DMS 273 treated with DMSO at 0.1 percent for 48 hours (cell line): ENCODE measurements around the gene KLHL35.

Experiments used
- DNase-seq: peaks from one replicate; lab custom pipeline; 2025; lab: John Stamatoyannopoulos, UW

KLHL35 gene, protein sequence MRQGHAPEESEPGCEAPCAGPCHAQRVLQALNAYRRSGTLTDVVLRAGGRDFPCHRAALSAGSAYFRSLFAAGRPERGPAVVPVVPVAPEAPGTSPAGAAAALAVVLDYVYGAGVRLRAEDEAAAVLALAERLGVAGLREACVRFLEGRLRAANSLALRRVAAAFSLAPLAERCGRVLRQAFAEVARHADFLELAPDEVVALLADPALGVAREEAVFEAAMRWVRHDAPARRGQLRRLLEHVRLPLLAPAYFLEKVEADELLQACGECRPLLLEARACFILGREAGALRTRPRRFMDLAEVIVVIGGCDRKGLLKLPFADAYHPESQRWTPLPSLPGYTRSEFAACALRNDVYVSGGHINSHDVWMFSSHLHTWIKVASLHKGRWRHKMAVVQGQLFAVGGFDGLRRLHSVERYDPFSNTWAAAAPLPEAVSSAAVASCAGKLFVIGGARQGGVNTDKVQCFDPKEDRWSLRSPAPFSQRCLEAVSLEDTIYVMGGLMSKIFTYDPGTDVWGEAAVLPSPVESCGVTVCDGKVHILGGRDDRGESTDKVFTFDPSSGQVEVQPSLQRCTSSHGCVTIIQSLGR

GRCh38 chr11:75432911-75433321, at the start of gene KLHL35:
TSS of gene KLHL35 (minus strand) at chr11:75433203. CDS start at chr11:75430629, 2,574 bp downstream.
- DNase-seq, result no peak

DNA sequence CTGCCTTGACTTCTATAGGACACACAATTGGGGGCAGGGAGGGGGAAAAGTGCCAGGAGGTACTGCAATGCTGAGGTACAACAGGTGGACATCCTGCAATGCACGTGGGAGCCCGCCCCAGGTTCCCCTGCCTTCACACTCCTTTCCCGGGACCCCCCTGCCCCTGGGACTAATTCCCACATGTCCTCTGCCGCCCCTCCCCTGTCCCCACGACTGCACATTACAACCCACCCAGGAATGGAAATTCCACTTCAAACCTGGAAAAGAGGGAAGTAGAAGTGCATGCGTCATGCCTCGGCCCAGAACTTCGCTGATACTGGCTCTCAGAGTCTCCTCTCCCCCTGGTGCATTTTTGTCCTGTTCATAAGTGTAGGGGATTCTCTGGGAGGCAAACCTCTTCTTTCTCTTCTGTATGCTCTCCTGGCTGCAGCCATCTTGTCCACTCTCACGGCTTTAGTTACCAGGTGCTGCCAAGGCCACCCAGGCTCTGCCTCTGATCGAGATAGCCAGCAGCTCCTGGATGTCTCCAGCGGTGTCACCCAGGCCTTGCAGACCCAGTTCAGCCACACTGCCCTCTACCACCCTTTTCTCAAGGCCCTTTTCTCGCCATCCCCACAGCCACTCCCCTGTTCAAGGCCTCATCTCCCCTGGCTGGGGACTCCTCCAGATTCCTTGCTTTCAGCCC, 49.1 kb upstream of the KLHL35 start:
- DNase-seq, result no peak

DNA sequence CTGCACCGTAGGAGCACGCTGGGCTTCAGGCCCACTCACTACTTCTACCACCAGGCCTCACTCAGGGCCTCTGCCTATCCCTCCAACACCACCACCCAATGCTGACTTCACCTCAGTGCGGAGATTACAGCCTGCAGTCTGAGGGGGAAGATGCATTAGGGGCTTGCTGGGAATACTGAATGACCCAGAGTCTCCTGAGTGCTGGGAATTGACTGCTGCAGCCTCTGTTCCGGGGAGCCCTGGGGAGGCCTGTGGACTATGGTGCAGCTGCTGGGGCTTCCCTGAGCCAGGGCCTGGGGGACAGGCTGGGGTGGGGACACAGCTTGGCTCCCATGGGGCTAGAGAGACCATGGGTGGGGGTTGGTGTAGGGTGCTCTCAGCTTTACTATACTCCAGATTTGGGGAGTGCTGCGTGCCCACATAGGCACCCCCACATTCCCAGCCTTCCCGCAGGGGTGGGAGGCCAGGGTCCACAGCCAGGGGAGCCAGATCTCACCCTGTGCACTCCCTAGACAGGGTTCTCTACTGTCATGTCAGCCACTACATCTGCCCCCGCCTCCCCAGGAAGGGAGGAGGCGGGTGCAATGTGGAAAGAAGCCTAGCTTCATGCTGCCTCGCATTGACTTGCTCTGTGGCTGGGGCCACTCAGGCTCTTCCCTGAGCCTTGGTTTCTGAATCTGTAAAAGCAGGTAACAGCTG, 48.4 kb upstream of the KLHL35 start:
- no peak for DNase-seq

- DNase-seq, result no peak
Observed at GRCh38 chr11:75480185-75481175, 47.5 kb upstream of the KLHL35 start.

DNA sequence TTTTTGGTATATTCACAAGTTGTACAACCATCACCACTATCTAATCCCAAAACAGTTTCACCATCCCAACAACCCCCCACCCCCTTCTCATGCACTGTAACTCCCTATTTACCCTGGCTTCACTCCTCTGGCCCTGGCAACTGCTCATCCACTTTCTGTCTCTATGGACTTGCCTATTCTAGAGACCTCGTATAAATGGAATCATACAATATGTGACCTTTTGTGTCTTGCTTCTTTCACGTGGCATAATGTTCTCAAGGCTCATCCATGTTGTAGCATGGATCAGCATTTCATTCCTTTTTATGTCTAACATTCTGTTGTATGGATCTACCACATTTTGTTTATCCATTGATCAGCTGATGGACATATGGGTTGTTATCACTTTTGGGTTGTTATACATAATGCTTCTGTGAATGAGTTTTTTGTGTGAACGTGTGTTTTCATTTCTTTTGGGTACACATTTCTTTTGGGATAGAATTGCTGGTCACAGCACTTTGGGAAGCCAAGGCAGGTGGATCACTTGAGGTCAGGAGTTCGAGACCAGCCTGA, 46.7 kb upstream of the KLHL35 start:
- DNase-seq, result no peak

DNA sequence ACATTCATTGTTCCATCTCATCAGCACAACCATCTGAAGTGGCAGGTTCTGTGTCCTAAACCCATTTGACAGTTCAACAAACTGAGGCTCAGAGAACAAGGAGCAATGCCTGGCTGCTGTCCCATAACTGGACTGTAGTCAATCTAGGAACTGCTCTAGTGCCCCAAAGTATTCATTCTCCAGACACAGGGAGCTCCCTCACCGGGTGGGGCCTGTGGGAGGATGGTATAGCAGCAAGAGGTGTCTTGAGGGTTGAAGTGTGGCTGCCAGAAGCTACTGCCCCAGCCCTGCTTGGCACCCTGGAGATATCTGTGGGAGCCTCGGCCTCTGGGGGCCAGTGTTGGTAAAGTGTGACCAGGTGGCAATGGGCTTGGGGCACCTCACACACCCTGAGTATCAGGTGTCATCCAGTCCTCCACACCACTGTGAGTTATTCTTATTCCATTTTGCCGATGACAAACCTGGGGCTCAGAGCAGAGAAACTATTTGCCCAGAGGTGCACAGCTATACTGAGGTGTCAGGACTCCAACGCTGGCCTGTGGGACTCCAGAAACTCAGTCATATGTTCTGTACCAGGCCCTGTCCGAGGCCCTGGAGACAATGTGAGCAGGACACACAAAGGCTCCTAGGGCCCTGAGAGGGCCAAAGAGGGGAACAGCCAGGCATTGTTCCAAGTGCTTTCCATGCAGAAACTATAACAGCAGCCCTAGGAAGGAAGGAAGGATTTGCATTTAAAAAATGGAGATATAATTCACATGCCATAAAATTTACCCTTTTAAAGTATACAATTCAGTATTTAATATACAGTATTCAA, 46.0 kb upstream of the KLHL35 start:
- no peak for DNase-seq

DNA sequence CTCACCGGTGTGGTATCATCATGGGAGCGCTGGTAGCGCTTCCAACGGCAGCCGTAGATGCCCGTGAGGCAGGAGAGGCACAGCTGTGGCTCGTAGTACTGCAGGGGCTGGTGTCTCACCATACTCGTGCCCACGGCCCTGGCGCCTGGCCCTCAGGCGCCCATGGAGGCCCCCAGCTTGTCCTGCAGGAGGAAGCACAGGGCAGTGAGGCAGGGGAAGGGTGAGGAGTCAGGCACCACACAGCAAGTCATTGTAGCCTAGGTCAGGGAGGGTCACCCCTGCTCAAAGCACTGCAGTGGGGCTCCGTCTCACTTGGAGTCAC, 44.6 kb upstream of the KLHL35 start:
- DNase-seq, result no peak

- no peak for DNase-seq
Observed at GRCh38 chr11:75476739-75477613, 44.0 kb upstream of the KLHL35 start.

DNA sequence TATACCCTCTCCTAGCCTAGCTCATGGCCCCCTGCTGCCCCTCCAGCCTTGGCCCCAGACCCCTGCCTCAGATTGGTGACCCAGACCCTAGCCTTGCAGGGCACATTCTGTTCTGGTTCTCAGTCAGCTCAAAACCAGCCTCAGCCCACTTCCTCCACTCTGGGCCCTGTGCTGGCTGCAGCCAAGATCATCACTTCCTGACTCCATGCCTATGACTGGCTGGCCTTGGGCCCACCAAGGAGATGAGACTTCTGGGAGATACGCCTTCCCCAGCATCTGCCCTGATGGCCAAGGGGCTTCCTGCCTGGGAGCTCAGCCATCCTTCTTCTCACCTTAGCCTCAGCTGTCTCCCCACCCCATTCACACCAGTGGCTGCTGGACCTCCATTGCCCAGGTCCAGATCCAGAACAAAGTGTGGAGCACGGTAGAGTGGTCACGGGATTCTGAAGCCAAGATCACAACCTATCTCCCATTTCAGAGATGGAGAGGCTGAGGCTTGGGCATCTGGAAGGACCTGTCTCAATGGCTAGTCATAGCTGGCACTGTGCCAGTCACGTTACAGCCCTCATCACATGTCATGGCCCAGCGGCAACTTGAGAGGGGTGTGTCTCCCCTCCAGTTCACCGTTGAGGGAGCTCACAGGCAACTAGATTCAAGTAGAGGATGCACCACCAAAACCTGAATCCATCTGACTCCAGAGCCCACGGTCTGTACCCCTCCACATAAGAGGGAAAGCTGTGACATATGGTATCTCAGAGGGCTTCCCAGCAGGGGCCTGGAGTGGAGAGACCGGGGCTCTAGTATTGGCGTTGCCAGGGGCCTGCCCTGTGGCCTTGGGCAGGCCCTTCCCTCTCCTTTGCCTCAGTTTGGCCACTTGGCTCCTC, 43.0 kb upstream of the KLHL35 start:
- peak; percentile 35 for DNase-seq

GRCh38 chr11:75474878-75475766, 42.1 kb upstream of the KLHL35 start:
- no peak for DNase-seq

GRCh38 chr11:75474240-75474639, 41.2 kb upstream of the KLHL35 start:
- DNase-seq, result no peak

- no peak for DNase-seq
Observed at GRCh38 chr11:75473684-75474083, 40.7 kb upstream of the KLHL35 start.

DNA sequence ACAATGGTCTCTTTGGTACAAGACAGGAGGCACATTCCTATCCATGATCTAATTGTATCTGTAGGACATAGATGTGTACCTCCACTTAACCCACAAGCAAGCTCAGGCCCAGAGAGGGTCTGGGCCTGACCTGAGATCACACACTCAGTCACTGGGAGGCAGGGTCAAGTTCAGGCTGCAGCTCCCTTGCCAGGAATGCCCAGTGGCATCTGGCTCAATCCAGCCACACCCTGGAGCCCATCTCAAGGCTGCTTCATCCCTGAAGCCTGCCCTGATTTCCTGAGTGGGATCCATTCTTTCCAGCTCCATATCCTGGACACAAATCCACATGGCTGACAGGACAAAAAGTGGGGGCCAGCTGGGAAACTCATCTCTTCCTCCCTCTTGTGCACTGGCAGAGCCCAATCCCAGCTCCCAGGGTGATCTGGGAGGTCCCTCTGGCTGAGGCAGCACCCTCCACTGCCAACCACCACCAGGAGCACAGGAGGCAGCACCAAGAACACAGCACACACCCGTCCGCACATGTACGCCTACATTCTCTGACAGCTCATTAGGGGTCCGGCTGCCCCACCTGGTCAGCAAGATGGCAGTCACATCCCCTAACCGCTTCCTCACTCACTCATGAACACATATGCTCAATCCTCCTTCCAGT, 39.2 kb upstream of the KLHL35 start:
- DNase-seq, result no peak

- no peak for DNase-seq
Observed at GRCh38 chr11:75471176-75471973, 38.4 kb upstream of the KLHL35 start.

DNA sequence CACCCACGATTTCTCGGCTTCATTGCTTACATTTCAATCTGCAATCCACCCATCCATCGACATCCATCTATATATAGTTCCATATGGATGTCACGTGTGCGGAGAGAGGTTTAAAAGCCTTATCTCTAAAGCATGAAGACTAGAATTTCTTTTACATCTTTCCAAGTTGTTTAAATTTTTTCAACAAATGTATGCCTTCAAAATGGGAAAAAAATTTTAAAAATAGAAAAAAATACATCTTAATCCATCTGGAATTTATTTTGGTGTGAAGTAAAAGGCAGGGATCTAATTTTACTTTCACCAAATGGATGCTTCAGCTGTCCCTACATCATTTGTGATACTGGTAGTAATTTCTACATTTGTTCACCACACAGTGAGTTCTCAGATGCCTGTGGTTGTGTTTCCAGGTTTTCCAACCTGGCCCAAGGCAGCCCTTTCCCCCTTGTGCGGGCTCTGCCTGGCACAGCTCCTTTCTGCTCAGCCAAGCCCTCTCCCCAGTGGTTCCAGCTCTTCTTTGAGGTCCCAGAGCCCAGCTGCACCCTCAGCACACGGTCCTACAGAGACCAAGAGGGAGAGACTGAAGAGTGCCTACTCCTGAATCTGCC, 37.6 kb upstream of the KLHL35 start:
- no peak for DNase-seq
